OCI-LY7 (cell line): ENCODE data around the gene LHPP. TPM values are rescaled to one million over a fixed set of nuclear protein-coding genes. Genes with fewer than 3 reads are reported as not detected.

Experiments used
- BruUV-seq: library from RNA; stranded (reverse); fragments of 400-500 nt; replicated peaks from 2 replicates; lab custom pipeline; 2021; lab: Mats Ljungman, UMichigan
- CTCF ChIA-PET: fragments of 300-600 bp; sonication (Branson Sonifier 250); formaldehyde crosslinking; loops from one replicate; lab custom pipeline; 2022; ENCODE audit warnings: antibody characterized with exemption; ENCODE audit not compliant: unreplicated experiment; lab: Charles Lee
- POLR2A ChIA-PET: fragments of 300-600 bp; sonication (Branson Sonifier 250); formaldehyde crosslinking; loops from one replicate; lab custom pipeline; 2022; ENCODE audit warnings: antibody characterized with exemption; lab: Charles Lee
- DNase-seq: peaks from one replicate; pipeline ENCODE4 v3.0.0-alpha.2; 2015; ENCODE audit warnings: low spot score
- H2AFZ ChIP-seq: fragments of 200-600 bp; sonication (generic), shearing (Covaris generic); 2 replicates; pipeline ENCODE4 v1.6.1; 2014; ENCODE audit warnings: mild to moderate bottlenecking, antibody characterized with exemption, low read length, moderate library complexity
- H3K27ac ChIP-seq: fragments of 200-600 bp; sonication (generic); 2 replicates; pipeline ENCODE4 v1.5.1; 2014; ENCODE audit warnings: mixed run types, low read depth, mild to moderate bottlenecking, moderate library complexity, low read length, inconsistent platforms; ENCODE audit not compliant: poor library complexity, severe bottlenecking
- H3K36me3 ChIP-seq: fragments of 200-600 bp; sonication (generic); 2 replicates; pipeline ENCODE4 v1.6.1; 2014; ENCODE audit warnings: mild to moderate bottlenecking, antibody characterized with exemption, low read length, moderate library complexity, mixed read lengths; ENCODE audit not compliant: insufficient read depth
- H3K4me1 ChIP-seq: fragments of 200-600 bp; sonication (generic); 2 replicates; pipeline ENCODE4 v1.5.1; 2014; ENCODE audit warnings: mild to moderate bottlenecking, low read length; ENCODE audit not compliant: insufficient read depth, poor library complexity, severe bottlenecking
- H3K4me2 ChIP-seq: fragments of 200-600 bp; sonication (generic); 2 replicates; pipeline ENCODE4 v1.6.1; 2014; ENCODE audit warnings: mild to moderate bottlenecking, low read length
- H3K4me3 ChIP-seq: fragments of 200-600 bp; sonication (generic); 2 replicates; pipeline ENCODE4 v1.5.1; 2014; ENCODE audit warnings: mild to moderate bottlenecking, low read depth, low read length; ENCODE audit not compliant: poor library complexity, severe bottlenecking
- H3K79me2 ChIP-seq: fragments of 200-600 bp; sonication (generic); 2 replicates; pipeline ENCODE4 v1.6.1; 2016; ENCODE audit warnings: low read depth, mild to moderate bottlenecking, low read length, moderate library complexity, mixed read lengths; ENCODE audit not compliant: insufficient read depth
- H3K9me2 ChIP-seq: fragments of 200-600 bp; sonication (generic); 2 replicates; pipeline ENCODE4 v1.6.1; 2016; ENCODE audit warnings: mild to moderate bottlenecking, low read length, mixed read lengths; ENCODE audit not compliant: insufficient read depth
- H3K9me3 ChIP-seq: fragments of 200-600 bp; sonication (generic); 2 replicates; pipeline ENCODE4 v1.6.1; 2014; ENCODE audit warnings: mild to moderate bottlenecking, mixed run types, low read length, mixed read lengths
- H4K20me1 ChIP-seq: fragments of 200-600 bp; sonication (generic); 2 replicates; pipeline ENCODE4 v1.6.1; 2014; ENCODE audit warnings: mild to moderate bottlenecking, antibody characterized with exemption, low read length, moderate library complexity, mixed read lengths; ENCODE audit not compliant: insufficient read depth
- CTCF ChIP-seq: fragments of 200-600 bp; sonication (generic); conservative IDR thresholded peaks from 2 replicates; pipeline ENCODE4 v1.5.1; 2014; ENCODE audit warnings: mild to moderate bottlenecking, antibody characterized with exemption, low read length, moderate library complexity, mixed read lengths
- EZH2phosphoT487 ChIP-seq: fragments of 200-600 bp; sonication (generic); IDR thresholded peaks from 2 replicates; pipeline ENCODE4 v1.6.1; 2018; ENCODE audit warnings: low read depth, borderline replicate concordance, mild to moderate bottlenecking, mixed run types, antibody characterized with exemption, low read length, moderate library complexity, mixed read lengths
- intact Hi-C: fragments of 100-400 bp; cut with micrococcal nuclease; formaldehyde crosslinking; loops from one replicate; pipeline ENCODE4 v1.10.0; 2022; ENCODE audit not compliant: unreplicated experiment
- total RNA-seq, 2 experiments: library from RNA; depleted of rRNA in 1 of 2; stranded (reverse); fragments of >200 nt in 1 of 2; shearing (Covaris generic) in 1 of 2; gene quantifications; 2 replicates each; pipeline ENCODE4 v1.2.3, GENCODE V29; 2014 to 2022

LHPP gene
- total RNA-seq, 2 experiments from 2014 or later: 30.3 to 65.2 TPM

DNA sequence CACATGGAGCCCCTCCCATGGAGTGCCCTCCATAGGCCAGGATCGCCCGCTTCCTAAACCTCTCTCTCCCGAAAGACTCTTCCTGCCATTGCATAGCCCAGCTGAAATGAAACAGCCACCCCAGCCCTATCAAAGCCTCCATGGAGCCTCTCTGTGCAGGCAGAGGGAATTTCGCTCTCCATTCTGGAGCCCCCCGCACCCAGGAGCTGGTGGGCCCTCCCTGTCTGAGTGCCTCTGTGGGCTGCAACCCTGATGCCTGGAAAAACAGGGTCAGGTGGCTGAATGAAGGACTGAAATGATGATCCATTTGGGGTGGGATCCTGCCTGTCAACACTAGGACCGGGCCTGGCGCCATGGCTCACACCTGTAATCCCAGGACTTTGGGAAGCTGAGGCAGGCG, 176.1 kb downstream of the LHPP start:
- no peaks in the 10 kb centered on the region for H3K9me2 ChIP-seq
- peaks cover 21% of the 10 kb centered on the region for H3K4me1 ChIP-seq
- BruUV-seq: no TSS peak
- CTCF ChIA-PET: no interaction called here
- H3K4me3 ChIP-seq: no peak overlapping the region
- H3K79me2 ChIP-seq: peaks cover 10% of the 10 kb centered on the region; the same call in 1 of the 2 replicates
- no peak for DNase-seq
- no peak overlapping the region for H2AFZ ChIP-seq
- intact Hi-C loops: no loop called here
- TF ChIP-seq EZH2phosphoT487: no peak
- TF ChIP-seq CTCF: no peak
- H3K4me2 ChIP-seq: no peak overlapping the region
- no peak overlapping the region for H3K27ac ChIP-seq
- H3K36me3 ChIP-seq: peaks cover 50% of the 10 kb centered on the region
- POLR2A ChIA-PET: interaction anchor here (0.7 to 0.8 kb wide), 2 partner anchors 11 to 863 kb away, joined by 3 to 4 read pairs; no protein-coding TSS in a partner anchor
- H3K9me3 ChIP-seq: no peaks in the 10 kb centered on the region; the same call in 1 of the 2 replicates
- no peaks in the 10 kb centered on the region for H4K20me1 ChIP-seq

DNA sequence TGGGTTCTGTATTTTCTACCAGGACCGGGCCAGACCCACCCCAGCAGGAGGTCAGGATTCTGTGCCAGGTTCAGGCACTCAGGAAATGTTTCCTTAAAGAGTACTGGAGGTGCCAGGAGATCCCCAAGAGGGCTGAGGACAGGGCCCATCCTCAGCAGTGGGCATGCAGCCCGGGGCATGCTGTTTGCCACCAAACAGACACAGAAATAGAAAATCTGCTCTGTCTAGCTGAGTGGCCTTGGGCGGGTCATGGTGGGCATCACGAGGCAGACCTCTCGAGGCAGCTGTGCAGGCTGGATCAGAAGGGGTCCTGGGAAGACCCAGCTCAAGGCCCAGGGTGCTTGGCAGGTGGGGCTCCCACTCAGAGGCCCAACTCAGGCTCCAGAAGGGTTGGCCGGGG, 177.6 kb downstream of the LHPP start:
- TF ChIP-seq CTCF: no peak
- no peak for TF ChIP-seq EZH2phosphoT487
- no peaks in the 10 kb centered on the region for H4K20me1 ChIP-seq
- H3K27ac ChIP-seq: no peak overlapping the region
- DNase-seq: no peak
- H3K4me1 ChIP-seq: peaks cover 21% of the 10 kb centered on the region
- CTCF ChIA-PET: interaction anchor here (0.6 kb wide), 1 partner anchor 49 kb away, joined by 3 read pairs; no protein-coding TSS in a partner anchor
- no peak overlapping the region for H2AFZ ChIP-seq
- peaks cover 4% of the 10 kb centered on the region; the same call in 1 of the 2 replicates for H3K79me2 ChIP-seq
- no TSS peak for BruUV-seq
- POLR2A ChIA-PET: no interaction called here
- H3K36me3 ChIP-seq: peaks cover 46% of the 10 kb centered on the region
- no peaks in the 10 kb centered on the region; the same call in 1 of the 2 replicates for H3K9me3 ChIP-seq
- H3K4me3 ChIP-seq: no peak overlapping the region
- intact Hi-C loops: no loop called here
- no peak overlapping the region for H3K4me2 ChIP-seq
- no peaks in the 10 kb centered on the region for H3K9me2 ChIP-seq

DNA sequence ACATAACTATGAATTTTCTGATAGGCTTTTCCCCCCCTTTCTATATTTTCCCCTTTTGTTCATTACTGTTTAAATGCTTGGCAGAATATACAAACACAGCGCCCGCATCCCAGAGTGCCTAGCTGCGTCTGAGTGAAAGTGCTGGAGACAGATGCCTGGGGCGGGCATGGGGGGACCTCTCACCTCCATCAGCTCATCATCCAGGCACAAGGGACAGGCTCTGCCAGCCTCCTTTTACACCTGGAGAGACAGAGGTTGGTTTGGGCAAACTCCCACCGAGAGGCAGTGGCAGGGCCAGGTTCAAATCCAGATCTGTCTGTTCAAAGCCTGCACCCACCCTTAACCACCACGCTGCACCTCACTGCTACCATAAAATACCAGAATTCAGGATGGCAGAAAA, 178.0 kb downstream of the LHPP start:
- Histone ChIP-seq H3K9me2 (no peaks in the 10 kb centered on the region), H3K79me2 (peaks cover under 1% of the 10 kb centered on the region; the same call in 1 of the 2 replicates), H2AFZ (no peak overlapping the region), H3K4me1 (peaks cover 21% of the 10 kb centered on the region), H3K9me3 (no peaks in the 10 kb centered on the region; the same call in 1 of the 2 replicates), H3K36me3 (peaks cover 41% of the 10 kb centered on the region), H3K4me3 (no peak overlapping the region), H3K27ac (no peak overlapping the region), H4K20me1 (no peaks in the 10 kb centered on the region), H3K4me2 (no peak overlapping the region)
- TF ChIP-seq CTCF (no peak), EZH2phosphoT487 (no peak)
- no TSS peak for BruUV-seq
- ChIA-PET POLR2A (no interaction called here), CTCF (no interaction called here)
- DNase-seq: no peak
- intact Hi-C loops: no loop called here
